ENCODE results near the gene TMEFF1. TPM values are rescaled to one million over a fixed set of nuclear protein-coding genes. Genes with fewer than 3 reads are reported as not detected.
A peak's percentile ranks its signal among the peaks of the same experiment; 100 is the strongest.

Gene TMEFF1
- polyA plus RNA-seq, 4 donors: 3.7 to 8.8 (median 4.4) TPM

GRCh38 chr9:100598641-100599145 is 125.7 kb downstream of the TMEFF1 start:
- peak; percentile 64 to 73 (median 70) for DNase-seq (ENCODE audit: low read depth in 4 of 4, low spot score in 3 of 4)

DNA sequence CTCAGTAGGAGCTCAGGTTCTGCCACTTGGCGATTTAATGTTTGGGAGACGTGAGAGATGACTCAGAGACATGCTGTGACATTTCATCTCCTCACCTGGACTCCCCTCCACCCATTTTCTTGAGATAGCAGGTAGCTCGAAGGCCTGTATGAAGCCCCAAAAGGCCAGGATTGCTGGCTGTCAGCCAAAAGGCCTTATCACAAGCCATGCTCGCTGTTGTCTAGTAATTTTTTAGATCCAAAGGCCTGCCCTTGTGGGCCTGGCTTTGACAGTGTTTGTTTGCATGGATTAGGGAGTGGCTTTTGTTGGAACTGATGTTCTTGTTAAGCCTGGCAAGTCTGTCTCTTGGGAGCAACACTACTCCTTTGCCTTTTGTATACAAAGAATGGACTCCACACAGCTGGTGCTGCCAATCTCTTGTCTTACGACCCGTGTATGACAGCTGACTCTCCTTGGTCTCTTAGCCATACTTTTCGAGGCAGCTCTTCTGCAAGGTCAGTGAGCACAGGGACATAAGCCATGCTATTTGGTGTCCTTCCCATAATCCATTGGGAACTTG is 127.7 kb downstream of the TMEFF1 start:
- DNase-seq (ENCODE audit: low read depth in 4 of 4, low spot score in 3 of 4): no peak

- peak in 2 of 4 donors; percentile 27 to 29 for DNase-seq (ENCODE audit: low read depth in 4 of 4, low spot score in 3 of 4)
These were observed 128.3 kb downstream of the TMEFF1 start for GRCh38 chr9:100601216-100601615.

GRCh38 chr9:100602342-100602801 is 129.4 kb downstream of the TMEFF1 start:
- peak in 3 of 4 donors; percentile 35 to 42 (median 40) for DNase-seq (ENCODE audit: low read depth in 4 of 4, low spot score in 3 of 4)

GRCh38 chr9:100605405-100605804 is 132.5 kb downstream of the TMEFF1 start:
- no peak for DNase-seq (ENCODE audit: low read depth in 4 of 4, low spot score in 3 of 4)

DNA sequence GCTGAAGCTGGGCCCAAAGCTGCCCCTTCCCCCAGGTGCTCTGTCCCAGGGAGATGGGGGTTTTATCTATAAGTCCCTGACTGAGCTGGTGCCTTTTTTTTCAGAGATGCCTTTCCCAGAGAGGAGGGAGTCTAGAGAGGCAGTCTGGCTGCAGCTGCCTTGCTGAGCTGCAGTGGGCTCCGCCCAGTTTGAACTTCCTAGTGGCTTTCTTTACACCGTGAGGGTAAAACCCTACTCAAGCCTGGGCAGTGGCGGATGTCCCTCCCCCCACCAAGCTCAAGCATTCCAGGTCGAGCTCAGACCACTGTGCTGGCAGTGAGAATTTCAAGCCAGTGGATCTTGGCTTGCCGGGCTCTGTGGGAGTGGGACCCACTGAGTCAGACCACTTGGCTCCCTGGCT is 146.2 kb downstream of the TMEFF1 start:
- no peak for DNase-seq (ENCODE audit: low read depth in 4 of 4, low spot score in 3 of 4)

- no peak for DNase-seq (ENCODE audit: low read depth in 4 of 4, low spot score in 3 of 4)
These were observed 146.7 kb downstream of the TMEFF1 start for GRCh38 chr9:100619665-100620064.

GRCh38 chr9:100623969-100624368 is 151.0 kb downstream of the TMEFF1 start:
- no peak for DNase-seq (ENCODE audit: low read depth in 4 of 4, low spot score in 3 of 4)

- no peak for DNase-seq (ENCODE audit: low read depth in 4 of 4, low spot score in 3 of 4)
These were observed 154.0 kb downstream of the TMEFF1 start for GRCh38 chr9:100626949-100627348.

Other genes starting within 250 kb of the TMEFF1 start
- gene TEX10, start 120.2 kb upstream of the TMEFF1 start, polyA plus RNA-seq (ENCODE audit: insufficient read length in 4 of 4): 10 to 100 TPM; 35.3 to 42.8 (median 42.2) TPM
- 10 to 100 TPM; 21.6 to 25.7 (median 23.4) TPM for gene MSANTD3, start 46.0 kb upstream of the TMEFF1 start, polyA plus RNA-seq (ENCODE audit: insufficient read length in 4 of 4)
- 1 to 10 TPM; 2.4 to 4.5 (median 3.2) TPM for gene CAVIN4, start 104.9 kb downstream of the TMEFF1 start, polyA plus RNA-seq (ENCODE audit: insufficient read length in 4 of 4)

All from left renal pelvis (tissue), 4 donors.